GM13976 (cell line): Measurements from ENCODE around the gene GMPPA.

Source experiments
- DNase-seq: peaks from one replicate; pipeline ENCODE4 v3.0.0; 2012; ENCODE audit warnings: low spot score
- CTCF ChIP-seq: IDR thresholded peaks from 2 replicates; pipeline ENCODE4 v1.5.1; 2012; ENCODE audit warnings: borderline replicate concordance, mild to moderate bottlenecking; ENCODE audit not compliant: insufficient read depth; ENCODE audit errors: extremely low read depth, missing control alignments, control extremely low read depth
- in situ Hi-C: fragments of 300-500 bp; cut with MboI; formaldehyde crosslinking; loops from one replicate; pipeline ENCODE4 v1.12.0; 2022; ENCODE audit warnings: low sequenced_read_pairs, mixed read lengths, inconsistent platforms; ENCODE audit not compliant: unreplicated experiment

The GMPPA gene

GRCh38 chr2:219517954-219518778 is 19.5 kb downstream of the GMPPA start:
- DNase-seq, result no peak
- TF ChIP-seq CTCF, result no peak
- in situ Hi-C loops, result no loop called here

DNA sequence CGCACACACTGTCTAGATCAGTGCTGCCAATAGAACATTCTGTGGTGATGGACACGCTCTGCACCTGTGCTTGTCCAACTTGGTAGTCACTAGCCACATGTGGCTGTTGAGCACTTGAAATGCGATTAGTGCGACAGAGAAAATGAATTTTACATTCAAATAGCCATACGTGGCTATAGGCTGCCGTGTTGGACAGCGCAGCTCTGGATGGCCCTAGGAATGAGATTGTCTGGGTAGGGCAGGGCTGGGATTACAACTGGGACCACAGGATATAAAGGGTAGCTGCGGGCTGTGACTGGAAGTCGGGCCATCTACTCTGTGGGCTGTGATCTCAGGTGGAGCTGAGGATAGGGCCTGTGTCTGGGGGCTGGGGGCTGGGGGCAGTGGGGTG is 20.8 kb downstream of the GMPPA start:
- in situ Hi-C loops, result no loop called here
- no peak for DNase-seq

DNA sequence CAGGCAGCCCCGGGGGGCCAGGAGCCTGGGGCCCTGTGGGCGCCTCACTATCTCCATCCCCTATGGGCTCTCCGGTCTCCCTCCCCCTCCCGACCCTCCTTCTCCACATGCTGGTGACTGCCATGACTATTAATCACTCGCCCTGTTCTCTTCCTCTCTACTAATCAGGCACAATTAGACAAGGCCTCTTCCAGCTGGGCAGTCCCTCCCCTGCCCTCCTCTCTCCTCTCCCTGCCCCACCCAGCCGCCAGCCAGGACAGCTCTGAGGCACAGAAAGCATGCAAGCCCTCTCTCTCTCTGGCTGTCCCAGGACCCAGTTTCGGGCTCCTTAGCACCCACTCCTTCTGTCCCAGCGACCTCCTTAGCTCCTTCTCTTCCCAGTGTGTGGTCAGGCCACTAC is 21.4 kb downstream of the GMPPA start:
- DNase-seq, result no peak
- in situ Hi-C loops, result no loop called here
- no peak for TF ChIP-seq CTCF

More for the DNA sequence above, 20.8 kb downstream of the GMPPA start:
- no peak for TF ChIP-seq CTCF

GRCh38 chr2:219521066-219521880 is 22.6 kb downstream of the GMPPA start:
- in situ Hi-C loops, result no loop called here
- no peak for TF ChIP-seq CTCF
- DNase-seq, result no peak

DNA sequence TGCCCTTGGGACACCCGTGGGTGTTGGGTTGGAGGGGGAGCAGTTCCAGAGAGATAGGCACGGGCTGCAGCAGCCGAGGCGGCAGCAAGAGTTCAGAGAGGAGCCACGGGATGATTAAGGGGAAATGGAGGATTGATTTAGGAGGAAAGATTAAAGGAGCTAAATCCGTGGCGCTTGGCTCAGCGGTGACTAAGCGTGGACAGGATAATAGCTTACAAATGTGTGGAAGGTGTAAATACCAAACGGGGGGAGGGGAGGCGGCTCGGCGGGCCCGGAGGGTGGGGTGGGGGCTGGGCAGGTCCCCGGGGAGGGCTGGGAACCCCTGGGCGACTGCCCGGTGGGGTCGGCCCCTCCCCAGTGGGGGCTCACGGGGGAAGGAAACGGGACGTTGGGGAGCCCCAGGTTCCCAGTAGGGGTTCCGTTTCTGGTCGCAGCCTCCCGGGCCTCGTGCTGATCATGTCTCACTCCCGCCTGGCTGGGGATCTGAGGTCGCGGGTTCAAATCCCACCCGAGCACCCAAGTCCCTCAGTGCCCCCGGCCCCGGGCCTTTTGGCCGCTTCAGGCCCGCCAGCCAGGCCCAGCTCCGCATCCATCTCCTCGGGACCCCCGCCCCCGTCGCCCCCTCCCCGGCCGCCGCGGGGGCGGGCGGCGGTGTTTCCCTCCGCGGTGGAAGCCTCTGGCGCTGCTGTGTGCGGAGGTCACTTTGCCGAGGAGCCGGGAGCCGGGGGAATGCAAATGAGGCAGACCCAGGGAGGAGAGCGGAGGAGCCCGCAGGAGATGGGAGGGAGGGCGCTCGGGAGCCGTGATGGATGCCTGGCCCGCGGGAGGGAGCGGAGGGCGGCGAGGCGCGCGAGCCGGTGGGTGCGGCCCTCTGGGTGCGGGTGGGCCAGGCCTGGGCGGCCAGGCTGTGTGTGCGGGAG is 23.7 kb downstream of the GMPPA start:
- no peak for TF ChIP-seq CTCF
- in situ Hi-C loops, result no loop called here
- no peak for DNase-seq
